ENCODE data around the gene GTF2B. TPM values are rescaled to one million over a fixed set of nuclear protein-coding genes. Genes with fewer than 3 reads are reported as not detected.
"Not testable (repeated sequence)": the region's sequence is repeated elsewhere in the genome, so short reads cannot be mapped to it uniquely, and the experiment has no call there.

Gene GTF2B
- total RNA-seq, 3 donors from 2014 or later (not counting 1 experiment from before 2014, with no cell fraction given) = 45.6 to 71.3 (median 55.6) TPM

GRCh38 chr1:88883156-88883555 is 8.2 kb downstream of the GTF2B start:
- DNase-seq (no peak), ATAC-seq (no peak)
- H3K4me1 Mint-ChIP-seq = peaks cover 28 to 31% of the 10 kb centered on the region in 2 donors
- WGBS (ENCODE audit: insufficient coverage) = 89% methylated on average over 3 of the region's 3 CpGs
- no peak overlapping the region for H3K4me3 ChIP-seq (ENCODE audit: low read length)
- H3K27me3 Mint-ChIP-seq (ENCODE audit: low read depth in 2 of 2) = no peaks in the 10 kb centered on the region
- H3K27me3 ChIP-seq (ENCODE audit: control insufficient read depth, insufficient read depth, low read length) = no peaks in the 10 kb centered on the region
- H3K9me3 ChIP-seq (ENCODE audit: control insufficient read depth, insufficient read depth, low read length) = no peaks in the 10 kb centered on the region
- H3K27ac Mint-ChIP-seq = peak overlapping the region; percentile 48 to 57
- H3K36me3 Mint-ChIP-seq = no peaks in the 10 kb centered on the region
- TF ChIP-seq, protein P1, sequence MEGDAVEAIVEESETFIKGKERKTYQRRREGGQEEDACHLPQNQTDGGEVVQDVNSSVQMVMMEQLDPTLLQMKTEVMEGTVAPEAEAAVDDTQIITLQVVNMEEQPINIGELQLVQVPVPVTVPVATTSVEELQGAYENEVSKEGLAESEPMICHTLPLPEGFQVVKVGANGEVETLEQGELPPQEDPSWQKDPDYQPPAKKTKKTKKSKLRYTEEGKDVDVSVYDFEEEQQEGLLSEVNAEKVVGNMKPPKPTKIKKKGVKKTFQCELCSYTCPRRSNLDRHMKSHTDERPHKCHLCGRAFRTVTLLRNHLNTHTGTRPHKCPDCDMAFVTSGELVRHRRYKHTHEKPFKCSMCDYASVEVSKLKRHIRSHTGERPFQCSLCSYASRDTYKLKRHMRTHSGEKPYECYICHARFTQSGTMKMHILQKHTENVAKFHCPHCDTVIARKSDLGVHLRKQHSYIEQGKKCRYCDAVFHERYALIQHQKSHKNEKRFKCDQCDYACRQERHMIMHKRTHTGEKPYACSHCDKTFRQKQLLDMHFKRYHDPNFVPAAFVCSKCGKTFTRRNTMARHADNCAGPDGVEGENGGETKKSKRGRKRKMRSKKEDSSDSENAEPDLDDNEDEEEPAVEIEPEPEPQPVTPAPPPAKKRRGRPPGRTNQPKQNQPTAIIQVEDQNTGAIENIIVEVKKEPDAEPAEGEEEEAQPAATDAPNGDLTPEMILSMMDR (IDR thresholded peaks at IDR 0.05) = no peak
- no peak overlapping the region for H3K27ac ChIP-seq (ENCODE audit: low read length)
- intact Hi-C loops (cut with micrococcal nuclease) = no loop called here
- no peaks in the 10 kb centered on the region for H3K9me3 Mint-ChIP-seq
- H3K4me3 Mint-ChIP-seq = no peak overlapping the region
- H3K36me3 ChIP-seq (ENCODE audit: control insufficient read depth, insufficient read depth, low read length) = peaks cover 47% of the 10 kb centered on the region
- no peaks in the 10 kb centered on the region for H3K4me1 ChIP-seq (ENCODE audit: control insufficient read depth, insufficient read depth, low read length)

DNA sequence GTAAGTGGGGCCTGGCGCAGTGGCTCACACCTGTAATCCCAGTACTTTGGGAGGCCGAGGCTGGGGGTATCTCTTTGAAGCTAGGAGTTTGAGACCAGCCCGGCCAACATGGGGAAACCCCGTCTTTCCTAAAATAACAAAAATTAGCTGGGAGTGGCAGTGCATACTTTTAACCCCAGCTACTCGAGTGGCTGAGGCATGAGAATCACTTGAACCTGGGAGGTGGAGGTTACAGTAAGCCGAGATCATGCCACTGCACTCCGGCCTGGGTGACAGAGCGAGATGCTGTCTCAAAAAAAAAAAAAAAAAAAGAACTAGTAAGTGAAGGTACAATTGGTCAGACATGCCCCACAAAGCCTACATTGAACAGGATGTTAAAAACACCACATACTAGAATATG is 10.7 kb downstream of the GTF2B start:
- H3K9me3 Mint-ChIP-seq; H3K27ac Mint-ChIP-seq; H3K9me3 ChIP-seq (ENCODE audit: control insufficient read depth, insufficient read depth, low read length); H3K4me1 ChIP-seq (ENCODE audit: control insufficient read depth, insufficient read depth, low read length); DNase-seq; H3K4me3 ChIP-seq (ENCODE audit: low read length); H3K27me3 ChIP-seq (ENCODE audit: control insufficient read depth, insufficient read depth, low read length); H3K27ac ChIP-seq (ENCODE audit: low read length); H3K27me3 Mint-ChIP-seq (ENCODE audit: low read depth in 2 of 2); intact Hi-C loops (cut with micrococcal nuclease); H3K4me3 Mint-ChIP-seq; H3K36me3 Mint-ChIP-seq: not testable (repeated sequence)
- peaks cover 50% of the 10 kb centered on the region for H3K36me3 ChIP-seq (ENCODE audit: control insufficient read depth, insufficient read depth, low read length)
- WGBS (ENCODE audit: insufficient coverage) = 93% methylated on average over 6 of the region's 8 CpGs
- H3K4me1 Mint-ChIP-seq = peaks cover 27 to 38% of the 10 kb centered on the region in 2 donors
- ATAC-seq = peak in 1 of 3 donors; percentile 4

GRCh38 chr1:88878731-88879130 is 12.6 kb downstream of the GTF2B start:
- no peak for DNase-seq
- Histone ChIP-seq H3K36me3 (ENCODE audit: control insufficient read depth, insufficient read depth, low read length) (peaks cover 37% of the 10 kb centered on the region), H3K9me3 (ENCODE audit: control insufficient read depth, insufficient read depth, low read length) (no peaks in the 10 kb centered on the region), H3K27ac (ENCODE audit: low read length) (no peak overlapping the region), H3K4me3 (ENCODE audit: low read length) (no peak overlapping the region), H3K27me3 (ENCODE audit: control insufficient read depth, insufficient read depth, low read length) (no peaks in the 10 kb centered on the region), H3K4me1 (ENCODE audit: control insufficient read depth, insufficient read depth, low read length) (peaks cover 5% of the 10 kb centered on the region)
- Mint-ChIP-seq H3K4me3 (no peak overlapping the region), H3K27me3 (ENCODE audit: low read depth in 2 of 2) (no peaks in the 10 kb centered on the region), H3K4me1 (peaks cover 35 to 49% of the 10 kb centered on the region in 2 donors), H3K27ac (no peak overlapping the region), H3K9me3 (no peaks in the 10 kb centered on the region), H3K36me3 (no peaks in the 10 kb centered on the region)
- intact Hi-C loops (cut with micrococcal nuclease) = loop anchor here (5.0 kb wide), 1 partner anchor 221 kb away; no protein-coding TSS in a partner anchor
- WGBS (ENCODE audit: insufficient coverage) = 100% methylated on average over 3 of the region's 4 CpGs
- ATAC-seq = no peak
- TF ChIP-seq, protein P1 (IDR thresholded peaks at IDR 0.05) = no peak

DNA sequence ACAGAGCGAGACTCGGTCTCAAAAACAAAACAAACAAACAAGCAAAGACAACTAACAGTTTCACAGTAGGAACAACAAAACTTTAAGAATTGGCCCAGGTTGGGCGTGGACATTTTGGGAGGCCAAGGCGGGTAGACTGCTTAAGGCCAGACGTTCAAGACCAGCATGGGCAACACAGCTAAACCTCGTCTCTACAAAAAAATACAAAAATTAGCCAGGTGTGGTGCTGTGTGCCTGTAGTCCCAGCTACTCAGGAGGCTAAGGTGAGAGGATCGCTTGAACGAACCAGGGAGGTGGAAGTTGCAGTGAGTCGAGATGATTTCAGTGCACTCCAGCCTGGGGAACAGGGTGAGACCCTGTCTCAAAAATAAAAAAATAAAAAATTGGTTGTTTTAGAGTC is 13.5 kb downstream of the GTF2B start:
- Histone ChIP-seq H3K4me1 (ENCODE audit: control insufficient read depth, insufficient read depth, low read length) (peaks cover 5% of the 10 kb centered on the region), H3K27ac (ENCODE audit: low read length) (no peak overlapping the region), H3K36me3 (ENCODE audit: control insufficient read depth, insufficient read depth, low read length) (peaks cover 33% of the 10 kb centered on the region), H3K9me3 (ENCODE audit: control insufficient read depth, insufficient read depth, low read length) (no peaks in the 10 kb centered on the region), H3K27me3 (ENCODE audit: control insufficient read depth, insufficient read depth, low read length) (no peaks in the 10 kb centered on the region), H3K4me3 (ENCODE audit: low read length) (no peak overlapping the region)
- Mint-ChIP-seq H3K4me3 (no peak overlapping the region), H3K36me3 (no peaks in the 10 kb centered on the region), H3K27me3 (ENCODE audit: low read depth in 2 of 2) (no peaks in the 10 kb centered on the region), H3K4me1 (peaks cover 34 to 46% of the 10 kb centered on the region in 2 donors), H3K27ac (peak overlapping the region; percentile 38 to 57), H3K9me3 (no peaks in the 10 kb centered on the region)
- TF ChIP-seq, protein P1 (IDR thresholded peaks at IDR 0.05) = no peak
- intact Hi-C loops (cut with micrococcal nuclease) = loop anchor here (1.0 to 5.0 kb wide), 2 partner anchors 78 to 221 kb away; no protein-coding TSS in a partner anchor
- ATAC-seq = no peak
- 94% methylated on average over 9 of the region's 9 CpGs for WGBS (ENCODE audit: insufficient coverage)
- no peak for DNase-seq

Data from natural killer cell (primary cell).